ENCODE data around the gene ADK. TPM values are rescaled to one million over a fixed set of nuclear protein-coding genes. Genes with fewer than 3 reads are reported as not detected.

ADK gene
- total RNA-seq, 4 donors from 2014 or later, result 15.3 to 23.3 (median 20.8) TPM

GRCh38 chr10:74328388-74328787 lies 177.4 kb downstream of the ADK start:
- Histone ChIP-seq H3K9me3 (no peaks in the 10 kb centered on the region), H3K4me3 (no peak overlapping the region), H3K27me3 (no peaks in the 10 kb centered on the region), H3K36me3 (no peaks in the 10 kb centered on the region), H3K4me1 (no peaks in the 10 kb centered on the region), H3K27ac (no peak overlapping the region)
- WGBS, 2 donors (ENCODE audit: low coverage in 1 of 2), result 92 to 95% methylated on average over 2 of the region's 2 CpGs
- ATAC-seq, result no peak
- TF ChIP-seq CTCF (IDR thresholded peaks at IDR 0.05), result no peak
- no peak for TF ChIP-seq POLR2AphosphoS5 (IDR thresholded peaks at IDR 0.05)
- TF ChIP-seq EP300 (IDR thresholded peaks at IDR 0.05), result no peak
- no peak for TF ChIP-seq POLR2A (IDR thresholded peaks at IDR 0.05)

GRCh38 chr10:74329873-74330272 lies 178.9 kb downstream of the ADK start:
- WGBS, 2 donors (ENCODE audit: low coverage in 1 of 2), result 61 to 67% methylated on average over 2 of the region's 2 CpGs
- Histone ChIP-seq H3K9me3 (peaks cover 0 to 8% (median 0%) of the 10 kb centered on the region in 3 donors), H3K4me3 (no peak overlapping the region), H3K27me3 (no peaks in the 10 kb centered on the region), H3K27ac (no peak overlapping the region), H3K36me3 (no peaks in the 10 kb centered on the region), H3K4me1 (no peaks in the 10 kb centered on the region)
- TF ChIP-seq POLR2AphosphoS5 (IDR thresholded peaks at IDR 0.05) (no peak), EP300 (IDR thresholded peaks at IDR 0.05) (no peak), CTCF (IDR thresholded peaks at IDR 0.05) (no peak)
- no peak for ATAC-seq

- no peak for TF ChIP-seq POLR2AphosphoS5 (IDR thresholded peaks at IDR 0.05)
- TF ChIP-seq POLR2A (IDR thresholded peaks at IDR 0.05), result no peak
- Histone ChIP-seq H3K36me3 (no peaks in the 10 kb centered on the region), H3K27me3 (no peaks in the 10 kb centered on the region), H3K4me1 (no peaks in the 10 kb centered on the region), H3K9me3 (peaks cover 0 to 8% (median 0%) of the 10 kb centered on the region in 3 donors), H3K4me3 (no peak overlapping the region), H3K27ac (no peak overlapping the region)
- ATAC-seq, result no peak
- whole genome bisulfite sequencing, 2 donors (ENCODE audit: low coverage in 1 of 2), result 89 to 100% methylated on average over 2 to 3 of the region's 3 CpGs
Measured at GRCh38 chr10:74330646-74331045, 179.6 kb downstream of the ADK start.

- Histone ChIP-seq H3K4me1 (no peaks in the 10 kb centered on the region), H3K36me3 (no peaks in the 10 kb centered on the region), H3K27ac (no peak overlapping the region), H3K27me3 (no peaks in the 10 kb centered on the region), H3K4me3 (no peak overlapping the region), H3K9me3 (peaks cover 0 to 8% (median 0%) of the 10 kb centered on the region in 3 donors)
- TF ChIP-seq POLR2A (IDR thresholded peaks at IDR 0.05), result no peak
- TF ChIP-seq POLR2AphosphoS5 (IDR thresholded peaks at IDR 0.05), result no peak
- no peak for TF ChIP-seq CTCF (IDR thresholded peaks at IDR 0.05)
- TF ChIP-seq EP300 (IDR thresholded peaks at IDR 0.05), result no peak
- no peak for ATAC-seq
Measured at GRCh38 chr10:74332398-74332797, 181.4 kb downstream of the ADK start.

- Histone ChIP-seq H3K4me1 (no peaks in the 10 kb centered on the region), H3K9me3 (peaks cover 0 to 8% (median 0%) of the 10 kb centered on the region in 3 donors), H3K4me3 (no peak overlapping the region), H3K36me3 (no peaks in the 10 kb centered on the region), H3K27ac (no peak overlapping the region), H3K27me3 (no peaks in the 10 kb centered on the region)
- ATAC-seq, result no peak
- TF ChIP-seq POLR2AphosphoS5 (IDR thresholded peaks at IDR 0.05) (no peak), EP300 (IDR thresholded peaks at IDR 0.05) (no peak), POLR2A (IDR thresholded peaks at IDR 0.05) (no peak), CTCF (IDR thresholded peaks at IDR 0.05) (no peak)
- 23 to 41% methylated on average over 2 of the region's 2 CpGs for WGBS, 2 donors (ENCODE audit: low coverage in 1 of 2)
Measured at GRCh38 chr10:74333174-74333573, 182.2 kb downstream of the ADK start.

Measured in gastroesophageal sphincter (tissue), 4 donors.